Colonic mucosa (tissue), 4 donors: ENCODE data around the gene EYA2. TPM values are rescaled to one million over a fixed set of nuclear protein-coding genes. Genes with fewer than 3 reads are reported as not detected.

Source experiments
- DNase-seq: peaks from one replicate; pipeline ENCODE4 v3.0.0-alpha.2; 2020
- H3K27ac ChIP-seq: fragments of 200-600 bp; one replicate; pipeline ENCODE4 v1.8.0; 2021
- H3K27me3 ChIP-seq: fragments of 200-600 bp; one replicate; pipeline ENCODE4 v1.8.0; 2021
- H3K36me3 ChIP-seq: fragments of 200-600 bp; one replicate; pipeline ENCODE4 v1.8.0; 2021
- H3K4me1 ChIP-seq: fragments of 200-600 bp; one replicate; pipeline ENCODE4 v1.8.0; 2021; ENCODE audit warnings: mild to moderate bottlenecking
- H3K4me3 ChIP-seq: fragments of 200-600 bp; one replicate; pipeline ENCODE4 v1.8.0; 2021
- H3K9ac ChIP-seq, 2 donors: one replicate each; pipeline ENCODE4 v1.7.0; 2013; ENCODE audit warnings: control low read depth in 2 of 2, low read depth in 2 of 2, low read length in 2 of 2
- H3K9me3 ChIP-seq: fragments of 200-600 bp; one replicate; pipeline ENCODE4 v1.8.0; 2021
- CTCF ChIP-seq: fragments of 200-600 bp; IDR thresholded peaks from one replicate; pipeline ENCODE4 v1.8.0; 2022; ENCODE audit warnings: antibody characterized with exemption, mild to moderate bottlenecking
- intact Hi-C: fragments of 100-400 bp; cut with DNase I; formaldehyde crosslinking; loops from one replicate; pipeline ENCODE4 v1.14.1; 2022
- total RNA-seq, 2 donors: library from RNA; stranded (reverse); fragmentation: NEBNext Ultra II Directional in 1 of 2; extraction: Animal tissue kit (Norgen Biotek cat#: 25700) in 1 of 2; gene quantifications; one replicate each; pipeline ENCODE4 v1.2.1, GENCODE V29; 2021
- donor health status: healthy.
- donor health status: DM: no; HTN: no; CAD: no.
- donor health status: DM: no; HTN: no; CAD: no.

Gene EYA2
- total RNA-seq, 2 donors from 2014 or later: 8.9 to 16.8 TPM

GRCh38 chr20:47141350-47141921, 246.8 kb downstream of the EYA2 start:
- Histone ChIP-seq H3K27ac (no peak overlapping the region), H3K9me3 (no peaks in the 10 kb centered on the region), H3K4me1 (no peaks in the 10 kb centered on the region), H3K4me3 (no peak overlapping the region), H3K9ac (no peak overlapping the region), H3K27me3 (no peaks in the 10 kb centered on the region), H3K36me3 (no peaks in the 10 kb centered on the region)
- TF ChIP-seq CTCF: no peak
- intact Hi-C loops: no loop called here
- DNase-seq: no peak

DNA sequence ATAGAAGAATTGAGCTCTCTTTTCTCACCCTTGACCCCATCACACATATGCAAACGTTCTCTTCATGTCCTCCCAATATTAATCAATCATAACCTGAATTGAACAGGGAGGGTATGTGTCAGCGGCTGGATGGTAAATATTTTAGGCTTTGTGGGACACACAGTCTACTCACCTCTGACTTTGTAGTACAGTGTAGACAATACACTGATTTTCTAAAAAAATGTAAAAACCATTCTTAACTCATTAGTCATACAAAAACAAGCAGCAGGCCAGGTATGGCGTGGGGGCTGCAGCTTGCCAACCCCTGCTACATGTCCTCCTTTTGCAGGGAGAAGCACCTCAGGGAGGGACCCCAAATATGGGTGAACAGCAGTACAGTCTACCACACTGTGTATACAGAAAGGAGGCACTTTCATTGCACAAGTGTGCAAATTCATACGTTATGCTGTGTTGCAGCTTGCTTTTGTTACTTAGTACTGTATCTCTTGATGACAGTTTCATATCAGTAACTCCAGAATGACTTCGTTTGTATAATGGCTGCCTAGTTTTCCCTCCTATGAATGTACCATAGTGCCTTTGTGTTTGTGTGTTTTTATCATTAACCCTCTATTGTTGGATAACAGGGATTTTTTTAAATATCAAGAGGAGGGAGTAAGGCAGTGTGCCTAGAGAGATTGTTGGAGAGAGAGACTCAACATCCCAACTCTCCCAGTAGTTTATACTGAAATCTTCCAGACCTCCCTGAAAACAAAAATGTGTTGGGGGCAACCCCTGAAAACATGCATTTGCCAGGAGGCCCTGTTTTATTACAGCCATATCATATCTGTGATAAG, 247.5 kb downstream of the EYA2 start:
- no peaks in the 10 kb centered on the region for H3K36me3 ChIP-seq
- no peaks in the 10 kb centered on the region for H3K4me1 ChIP-seq
- intact Hi-C loops: no loop called here
- H3K27ac ChIP-seq: no peak overlapping the region
- DNase-seq: no peak
- H3K4me3 ChIP-seq: no peak overlapping the region
- no peaks in the 10 kb centered on the region for H3K9me3 ChIP-seq
- H3K27me3 ChIP-seq: no peaks in the 10 kb centered on the region
- no peak for TF ChIP-seq CTCF
- no peak overlapping the region for H3K9ac ChIP-seq

DNA sequence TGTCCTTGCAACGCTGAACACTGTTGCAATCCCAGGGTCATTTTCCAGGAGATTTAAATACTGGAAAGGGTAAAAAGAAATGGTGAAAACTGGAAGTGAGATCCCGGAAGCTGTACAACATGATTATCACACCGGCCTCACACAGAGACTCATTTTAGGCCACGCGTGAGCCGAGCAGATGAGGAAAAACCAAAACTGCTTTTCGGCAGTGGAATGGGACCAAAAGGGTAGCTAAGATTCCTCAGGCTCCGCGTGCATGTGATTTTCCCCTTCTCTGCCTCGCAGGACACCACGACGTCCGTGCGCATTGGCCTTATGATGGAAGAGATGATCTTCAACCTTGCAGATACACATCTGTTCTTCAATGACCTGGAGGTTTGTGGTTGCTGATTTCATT, 248.1 kb downstream of the EYA2 start:
- no peaks in the 10 kb centered on the region for H3K4me1 ChIP-seq
- no peaks in the 10 kb centered on the region for H3K36me3 ChIP-seq
- H3K4me3 ChIP-seq: no peak overlapping the region
- TF ChIP-seq CTCF: no peak
- H3K9ac ChIP-seq: no peak overlapping the region
- no peak for DNase-seq
- H3K27ac ChIP-seq: no peak overlapping the region
- H3K27me3 ChIP-seq: no peaks in the 10 kb centered on the region
- no peaks in the 10 kb centered on the region for H3K9me3 ChIP-seq
- intact Hi-C loops: no loop called here

DNA sequence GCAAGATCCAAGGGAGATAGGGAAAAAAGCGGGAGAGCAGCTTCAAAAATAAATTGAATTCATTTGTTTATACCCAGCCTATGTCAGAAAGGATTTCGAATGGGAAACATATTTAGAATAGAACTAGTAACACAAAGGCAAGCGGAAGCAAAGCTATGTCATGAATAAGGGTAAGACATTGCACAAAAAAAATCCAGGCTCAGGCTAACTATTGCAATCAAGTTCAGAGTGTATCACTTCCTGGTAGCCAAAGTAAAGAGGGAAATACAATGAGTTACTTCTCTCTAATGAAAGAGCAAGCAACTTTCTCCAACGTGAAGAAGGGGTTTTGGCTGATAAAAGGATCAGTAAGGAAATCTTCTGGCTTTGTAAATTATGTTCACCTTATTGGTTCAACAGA, 249.0 kb downstream of the EYA2 start:
- Histone ChIP-seq H3K36me3 (no peaks in the 10 kb centered on the region), H3K9ac (no peak overlapping the region), H3K27ac (no peak overlapping the region), H3K4me1 (no peaks in the 10 kb centered on the region), H3K4me3 (no peak overlapping the region), H3K9me3 (no peaks in the 10 kb centered on the region), H3K27me3 (no peaks in the 10 kb centered on the region)
- intact Hi-C loops: no loop called here
- TF ChIP-seq CTCF: no peak
- no peak for DNase-seq

- Histone ChIP-seq H3K4me1 (no peaks in the 10 kb centered on the region), H3K9me3 (no peaks in the 10 kb centered on the region), H3K4me3 (no peak overlapping the region), H3K27me3 (no peaks in the 10 kb centered on the region), H3K27ac (no peak overlapping the region), H3K9ac (no peak overlapping the region), H3K36me3 (no peaks in the 10 kb centered on the region)
- TF ChIP-seq CTCF: no peak
- intact Hi-C loops: no loop called here
- DNase-seq: no peak
Measured at GRCh38 chr20:47144463-47144862, 249.8 kb downstream of the EYA2 start.
